GM21723 (cell line): Measurements from ENCODE around the gene SAXO1.

Experiments
- ATAC-seq: cut with Tn5 transposase; IDR thresholded peaks from one replicate; pipeline ENCODE4 v1.9.1; 2021; ENCODE audit warnings: mild to moderate bottlenecking, moderate library complexity; ENCODE audit not compliant: unreplicated experiment

The SAXO1 gene

GRCh38 chr9:18920141-18921084 lies 112.6 kb downstream of the SAXO1 start:
- ATAC-seq, result no peak

GRCh38 chr9:18911714-18912342 lies 121.2 kb downstream of the SAXO1 start:
- no peak for ATAC-seq

GRCh38 chr9:18910916-18911315 lies 122.1 kb downstream of the SAXO1 start:
- no peak for ATAC-seq

GRCh38 chr9:18910435-18910834 lies 122.6 kb downstream of the SAXO1 start:
- ATAC-seq, result no peak

GRCh38 chr9:18909140-18910018 lies 123.6 kb downstream of the SAXO1 start:
- ATAC-seq, result no peak

- ATAC-seq, result no peak
These were observed 124.9 kb downstream of the SAXO1 start for GRCh38 chr9:18907927-18908625.

GRCh38 chr9:18906656-18907395 lies 126.2 kb downstream of the SAXO1 start:
- ATAC-seq, result no peak

GRCh38 chr9:18905883-18906629 lies 127.0 kb downstream of the SAXO1 start:
- ATAC-seq, result no peak

GRCh38 chr9:18905028-18905882 lies 127.8 kb downstream of the SAXO1 start:
- no peak for ATAC-seq

- no peak for ATAC-seq
These were observed 129.6 kb downstream of the SAXO1 start for GRCh38 chr9:18903450-18903849.

GRCh38 chr9:18896531-18897179 lies 136.4 kb downstream of the SAXO1 start:
- ATAC-seq, result no peak

GRCh38 chr9:18896004-18896403 lies 137.0 kb downstream of the SAXO1 start:
- ATAC-seq, result no peak

GRCh38 chr9:18893491-18893890 lies 139.5 kb downstream of the SAXO1 start:
- no peak for ATAC-seq

GRCh38 chr9:18893046-18893445 lies 140.0 kb downstream of the SAXO1 start:
- ATAC-seq, result no peak

- no peak for ATAC-seq
These were observed 140.9 kb downstream of the SAXO1 start for GRCh38 chr9:18891946-18892670.

GRCh38 chr9:18890372-18890771 lies 142.6 kb downstream of the SAXO1 start:
- peak; percentile 75 for ATAC-seq

GRCh38 chr9:18889550-18889949 lies 143.5 kb downstream of the SAXO1 start:
- ATAC-seq, result no peak
